GM12878 (cell line): Measurements from ENCODE around the gene TCHP. TPM values are rescaled to one million over a fixed set of nuclear protein-coding genes. Genes with fewer than 3 reads are reported as not detected.

Experiments
- ATF7 ChIP-seq: fragments of 450-650 bp; IDR thresholded peaks from 2 replicates; pipeline ENCODE4 v1.6.1; 2016; ENCODE audit warnings: low read depth, mild to moderate bottlenecking
- BCL11A ChIP-seq: IDR thresholded peaks from 2 replicates; pipeline ENCODE4 v1.6.1; 2011; ENCODE audit warnings: low read depth, low read length
- CHD1 ChIP-seq: IDR thresholded peaks from 2 replicates; pipeline ENCODE4 v1.6.1; 2012; ENCODE audit warnings: low read depth, low read length, improper control_type of control experiment
- EED ChIP-seq: sonication (generic); IDR thresholded peaks from 2 replicates; pipeline ENCODE4 v1.6.1; 2016; ENCODE audit warnings: antibody characterized with exemption, low read depth
- IKZF1 ChIP-seq: fragments of 450-650 bp; conservative IDR thresholded peaks from 2 replicates; pipeline ENCODE4 v1.6.1; 2017; ENCODE audit warnings: antibody characterized with exemption, mild to moderate bottlenecking
- JUNB ChIP-seq: IDR thresholded peaks from 2 replicates; pipeline ENCODE4 v1.6.1; 2016; ENCODE audit warnings: antibody characterized with exemption, mild to moderate bottlenecking
- MEF2B ChIP-seq: fragments of 450-650 bp; IDR thresholded peaks from 2 replicates; pipeline ENCODE4 v1.6.1; 2018; ENCODE audit warnings: mild to moderate bottlenecking, moderate library complexity; ENCODE audit not compliant: partially characterized antibody, poor library complexity, severe bottlenecking
- MLLT1 ChIP-seq: fragments of 450-650 bp; IDR thresholded peaks from 2 replicates; pipeline ENCODE4 v1.6.1; 2016; ENCODE audit warnings: mild to moderate bottlenecking
- MTA2 ChIP-seq: fragments of 450-650 bp; IDR thresholded peaks from 2 replicates; pipeline ENCODE4 v1.6.1; 2016; ENCODE audit warnings: low read depth, mild to moderate bottlenecking, moderate library complexity
- NR2F1 ChIP-seq: fragments of 450-650 bp; conservative IDR thresholded peaks from 2 replicates; pipeline ENCODE4 v1.6.1; 2017; ENCODE audit warnings: mild to moderate bottlenecking
- RUNX3 ChIP-seq: IDR thresholded peaks from 2 replicates; pipeline ENCODE4 v1.6.1; 2012; ENCODE audit warnings: low read length, inconsistent platforms
- SMAD1 ChIP-seq: fragments of 450-650 bp; IDR thresholded peaks from 2 replicates; pipeline ENCODE4 v1.6.1; 2018; ENCODE audit warnings: mild to moderate bottlenecking, low read depth; ENCODE audit not compliant: partially characterized antibody
- SMARCA5 ChIP-seq: fragments of 450-650 bp; IDR thresholded peaks from 2 replicates; pipeline ENCODE4 v1.6.1; 2017; ENCODE audit warnings: mild to moderate bottlenecking
- ZZZ3 ChIP-seq: IDR thresholded peaks from 2 replicates; pipeline ENCODE4 v1.6.1; 2011; ENCODE audit warnings: low read depth; ENCODE audit not compliant: control insufficient read depth, insufficient read length
- polyA plus RNA-seq, 11 experiments: library from polyadenylated mRNA; depleted of rRNA in 4 of 11; unstranded in 6 of 11; stranded (reverse) in 5 of 11; fragments of >200 nt; fragmentation: Nextera tagmentation in 4 of 11; fragmentation: Illumina TruSeq in 1 of 11; extraction: Ambion mirVana in 4 of 11; extraction: Trizol in 1 of 11; gene quantifications; 1 replicate in 1 of 11; 2 replicates in 10 of 11; pipeline versions ENCODE4 v1.2.1 to v1.2.3, GENCODE V29; 2011 to 2016; ENCODE audit warnings: inconsistent platforms in 2 of 11, missing spikeins in 2 of 11, low read depth in 1 of 11
- total RNA-seq, 4 experiments: library from RNA; depleted of rRNA in 3 of 4; stranded (reverse); fragments of >200 nt in 3 of 4; fragmentation: Illumina TruSeq in 1 of 4; extraction: Trizol in 1 of 4; gene quantifications; 2 replicates each; pipeline versions ENCODE4 v1.2.1 to v1.2.3, GENCODE V29; 2013 to 2021
- TF ChIP-seq, protein P1 (sequence below): fragments of 450-650 bp; IDR thresholded peaks from 2 replicates; pipeline ENCODE4 v1.6.1; 2017; ENCODE audit warnings: mild to moderate bottlenecking, moderate library complexity
- TF ChIP-seq, protein P2 (sequence below): fragments of 450-650 bp; IDR thresholded peaks from 2 replicates; pipeline ENCODE4 v1.6.1; 2017; ENCODE audit warnings: mild to moderate bottlenecking, low read depth, inconsistent platforms; ENCODE audit not compliant: poor library complexity, severe bottlenecking

TCHP gene
- total and polyA plus RNA-seq, 10 of the 15 experiments (the other 5 are each of a cell fraction or from before 2014, with no cell fraction given) = 4.8 to 18.6 (median 15.0) TPM

- TF ChIP-seq MLLT1 = 0 out of 2 replicates have a peak, but pooled peaks have one; percentile 38
- TF ChIP-seq EED = peak; percentile 56; the same call in 1 of the 2 replicates
- peak; percentile 89 for TF ChIP-seq RUNX3
- peak; percentile 56; the same call in 1 of the 2 replicates for TF ChIP-seq JUNB
- TF ChIP-seq BCL11A = peak; percentile 73
- TF ChIP-seq, protein P1, sequence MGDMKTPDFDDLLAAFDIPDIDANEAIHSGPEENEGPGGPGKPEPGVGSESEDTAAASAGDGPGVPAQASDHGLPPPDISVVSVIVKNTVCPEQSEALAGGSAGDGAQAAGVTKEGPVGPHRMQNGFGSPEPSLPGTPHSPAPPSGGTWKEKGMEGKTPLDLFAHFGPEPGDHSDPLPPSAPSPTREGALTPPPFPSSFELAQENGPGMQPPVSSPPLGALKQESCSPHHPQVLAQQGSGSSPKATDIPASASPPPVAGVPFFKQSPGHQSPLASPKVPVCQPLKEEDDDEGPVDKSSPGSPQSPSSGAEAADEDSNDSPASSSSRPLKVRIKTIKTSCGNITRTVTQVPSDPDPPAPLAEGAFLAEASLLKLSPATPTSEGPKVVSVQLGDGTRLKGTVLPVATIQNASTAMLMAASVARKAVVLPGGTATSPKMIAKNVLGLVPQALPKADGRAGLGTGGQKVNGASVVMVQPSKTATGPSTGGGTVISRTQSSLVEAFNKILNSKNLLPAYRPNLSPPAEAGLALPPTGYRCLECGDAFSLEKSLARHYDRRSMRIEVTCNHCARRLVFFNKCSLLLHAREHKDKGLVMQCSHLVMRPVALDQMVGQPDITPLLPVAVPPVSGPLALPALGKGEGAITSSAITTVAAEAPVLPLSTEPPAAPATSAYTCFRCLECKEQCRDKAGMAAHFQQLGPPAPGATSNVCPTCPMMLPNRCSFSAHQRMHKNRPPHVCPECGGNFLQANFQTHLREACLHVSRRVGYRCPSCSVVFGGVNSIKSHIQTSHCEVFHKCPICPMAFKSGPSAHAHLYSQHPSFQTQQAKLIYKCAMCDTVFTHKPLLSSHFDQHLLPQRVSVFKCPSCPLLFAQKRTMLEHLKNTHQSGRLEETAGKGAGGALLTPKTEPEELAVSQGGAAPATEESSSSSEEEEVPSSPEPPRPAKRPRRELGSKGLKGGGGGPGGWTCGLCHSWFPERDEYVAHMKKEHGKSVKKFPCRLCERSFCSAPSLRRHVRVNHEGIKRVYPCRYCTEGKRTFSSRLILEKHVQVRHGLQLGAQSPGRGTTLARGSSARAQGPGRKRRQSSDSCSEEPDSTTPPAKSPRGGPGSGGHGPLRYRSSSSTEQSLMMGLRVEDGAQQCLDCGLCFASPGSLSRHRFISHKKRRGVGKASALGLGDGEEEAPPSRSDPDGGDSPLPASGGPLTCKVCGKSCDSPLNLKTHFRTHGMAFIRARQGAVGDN = no peak
- no peak for TF ChIP-seq CHD1
- peak; percentile 68 for TF ChIP-seq NR2F1
- TF ChIP-seq SMARCA5 = peak; percentile 21; the same call in 1 of the 2 replicates
- TF ChIP-seq ZZZ3 = no peak
- TF ChIP-seq SMAD1 = peak; percentile 89
- TF ChIP-seq IKZF1 = peak; percentile 81
- peak; percentile 87 for TF ChIP-seq MTA2
- TF ChIP-seq, protein P2, sequence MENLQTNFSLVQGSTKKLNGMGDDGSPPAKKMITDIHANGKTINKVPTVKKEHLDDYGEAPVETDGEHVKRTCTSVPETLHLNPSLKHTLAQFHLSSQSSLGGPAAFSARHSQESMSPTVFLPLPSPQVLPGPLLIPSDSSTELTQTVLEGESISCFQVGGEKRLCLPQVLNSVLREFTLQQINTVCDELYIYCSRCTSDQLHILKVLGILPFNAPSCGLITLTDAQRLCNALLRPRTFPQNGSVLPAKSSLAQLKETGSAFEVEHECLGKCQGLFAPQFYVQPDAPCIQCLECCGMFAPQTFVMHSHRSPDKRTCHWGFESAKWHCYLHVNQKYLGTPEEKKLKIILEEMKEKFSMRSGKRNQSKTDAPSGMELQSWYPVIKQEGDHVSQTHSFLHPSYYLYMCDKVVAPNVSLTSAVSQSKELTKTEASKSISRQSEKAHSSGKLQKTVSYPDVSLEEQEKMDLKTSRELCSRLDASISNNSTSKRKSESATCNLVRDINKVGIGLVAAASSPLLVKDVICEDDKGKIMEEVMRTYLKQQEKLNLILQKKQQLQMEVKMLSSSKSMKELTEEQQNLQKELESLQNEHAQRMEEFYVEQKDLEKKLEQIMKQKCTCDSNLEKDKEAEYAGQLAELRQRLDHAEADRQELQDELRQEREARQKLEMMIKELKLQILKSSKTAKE = peak; percentile 50
- TF ChIP-seq MEF2B = peak; percentile 33
- peak; percentile 78 for TF ChIP-seq ATF7
These were observed 24.4 kb upstream of the TCHP start (continued) for GRCh38 chr12:109875572-109876131.
